ENCODE results near the gene PSMC1.
A peak's percentile ranks its signal among the peaks of the same experiment; 100 is the strongest.
"Not testable (repeated sequence)": the region's sequence is repeated elsewhere in the genome, so short reads cannot be mapped to it uniquely, and the experiment has no call there.

PSMC1 gene

DNA sequence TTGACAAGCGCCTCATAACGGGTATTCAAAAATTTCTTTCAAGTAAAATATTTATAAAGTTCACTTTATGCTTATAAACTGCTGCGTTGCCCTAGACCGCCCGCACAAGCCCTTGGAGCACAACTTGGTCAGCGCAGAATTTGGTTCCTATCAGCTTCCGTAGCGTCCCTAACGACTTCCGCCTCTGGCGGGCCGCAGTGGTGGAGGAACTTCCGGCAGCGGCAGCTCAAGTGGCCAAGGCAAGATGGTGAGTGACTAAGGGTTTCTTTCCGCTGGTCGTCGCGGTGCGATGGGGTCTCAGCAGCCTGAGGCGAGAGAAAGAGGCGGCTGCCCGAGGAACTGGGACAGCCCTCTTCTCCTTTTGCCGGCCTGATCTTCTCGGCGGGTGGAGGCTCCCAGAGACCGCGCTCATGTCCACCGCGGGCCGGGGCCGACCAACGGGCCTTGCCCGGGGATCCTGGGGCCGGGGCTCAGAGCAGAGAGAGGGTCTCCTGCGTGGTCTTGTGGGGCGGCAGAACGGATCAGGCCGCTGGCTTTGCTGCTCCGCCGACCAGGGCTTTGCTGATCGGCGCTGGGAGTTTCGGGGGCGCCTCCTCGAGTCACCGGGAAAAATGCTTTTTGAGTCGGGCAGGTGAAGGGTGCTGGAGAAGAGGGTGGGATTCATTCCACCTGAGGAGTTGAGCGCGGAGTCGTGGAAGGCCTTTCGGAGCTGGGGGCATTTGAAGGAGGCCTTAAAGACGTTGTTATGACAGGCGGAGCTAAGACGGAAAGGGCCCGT lies at the start of gene PSMC1:
Gene PSMC1, plus strand, starts transcription at position 200 of the 778 bp plus-strand sequence. Its CDS starts 45 bp downstream, at position 245.
- DNase-seq: peak; percentile 74

DNA sequence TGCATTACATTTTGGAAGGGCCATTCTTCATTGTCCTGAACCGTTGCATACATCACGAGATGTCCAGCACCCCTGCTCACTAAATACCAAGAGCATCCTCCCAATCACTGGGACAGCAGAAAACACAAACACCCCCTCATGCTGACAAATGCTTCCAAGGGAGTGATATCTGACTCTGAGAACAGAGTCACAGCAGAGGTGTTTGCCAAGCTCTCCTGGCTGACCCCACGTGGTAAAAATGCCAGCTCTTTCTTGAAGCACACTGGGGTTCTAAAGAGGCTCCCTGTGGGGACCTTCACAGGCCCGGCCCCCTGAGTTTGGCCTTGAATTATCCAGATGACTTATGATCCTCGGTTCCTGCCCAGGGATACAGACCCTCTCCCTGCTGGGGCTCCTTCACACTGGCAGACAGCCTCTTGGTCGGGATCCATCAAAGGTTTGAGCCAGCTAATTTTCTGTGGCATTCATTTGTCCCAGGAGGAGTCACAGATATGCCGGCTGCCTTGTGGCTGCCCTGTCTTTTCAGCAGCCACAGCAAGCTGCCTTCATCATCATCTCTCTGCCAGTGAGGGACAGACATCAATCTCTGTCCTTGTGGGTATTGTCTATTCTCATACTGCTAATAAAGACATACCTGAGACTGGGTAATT lies 43.1 kb upstream of the PSMC1 start:
- no peak for DNase-seq

DNA sequence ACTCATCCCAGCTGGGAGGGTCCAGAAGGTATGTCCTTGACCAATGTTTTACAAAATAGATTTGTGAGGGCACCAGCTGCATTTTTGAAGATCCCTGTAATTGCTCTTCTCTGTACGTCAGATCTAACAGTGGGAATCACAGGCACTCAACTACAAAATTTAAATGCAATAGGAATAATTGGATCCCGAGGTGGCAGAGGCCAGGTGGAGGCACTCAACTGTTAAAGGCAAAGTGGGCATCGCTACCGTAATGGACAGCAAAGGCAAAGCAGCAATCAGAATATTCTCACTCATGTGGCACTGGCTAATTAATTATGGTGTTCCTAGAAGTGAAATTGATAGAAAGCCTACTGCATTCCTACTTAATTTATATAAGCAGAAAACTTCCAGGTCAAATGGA lies 27.9 kb upstream of the PSMC1 start:
- DNase-seq: no peak

DNA sequence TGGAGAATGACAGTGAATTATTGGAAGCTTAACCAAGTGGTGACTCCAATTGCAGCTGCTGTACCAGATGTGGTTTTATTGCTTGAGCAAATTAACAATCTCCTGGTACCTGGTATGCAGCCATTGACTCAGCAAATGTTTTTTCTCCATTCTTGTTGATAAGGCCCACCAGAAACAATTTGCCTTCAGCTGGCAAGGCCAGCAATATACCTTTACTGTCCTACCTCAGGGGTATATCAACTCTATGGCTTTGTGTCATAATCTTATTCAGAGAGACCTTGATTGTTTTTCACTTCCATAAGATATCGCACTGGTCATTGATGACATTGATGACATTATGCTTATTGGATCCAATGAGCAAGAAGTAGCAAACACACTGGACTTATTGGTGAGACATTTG lies 26.4 kb upstream of the PSMC1 start:
- not testable (repeated sequence) for DNase-seq

DNA sequence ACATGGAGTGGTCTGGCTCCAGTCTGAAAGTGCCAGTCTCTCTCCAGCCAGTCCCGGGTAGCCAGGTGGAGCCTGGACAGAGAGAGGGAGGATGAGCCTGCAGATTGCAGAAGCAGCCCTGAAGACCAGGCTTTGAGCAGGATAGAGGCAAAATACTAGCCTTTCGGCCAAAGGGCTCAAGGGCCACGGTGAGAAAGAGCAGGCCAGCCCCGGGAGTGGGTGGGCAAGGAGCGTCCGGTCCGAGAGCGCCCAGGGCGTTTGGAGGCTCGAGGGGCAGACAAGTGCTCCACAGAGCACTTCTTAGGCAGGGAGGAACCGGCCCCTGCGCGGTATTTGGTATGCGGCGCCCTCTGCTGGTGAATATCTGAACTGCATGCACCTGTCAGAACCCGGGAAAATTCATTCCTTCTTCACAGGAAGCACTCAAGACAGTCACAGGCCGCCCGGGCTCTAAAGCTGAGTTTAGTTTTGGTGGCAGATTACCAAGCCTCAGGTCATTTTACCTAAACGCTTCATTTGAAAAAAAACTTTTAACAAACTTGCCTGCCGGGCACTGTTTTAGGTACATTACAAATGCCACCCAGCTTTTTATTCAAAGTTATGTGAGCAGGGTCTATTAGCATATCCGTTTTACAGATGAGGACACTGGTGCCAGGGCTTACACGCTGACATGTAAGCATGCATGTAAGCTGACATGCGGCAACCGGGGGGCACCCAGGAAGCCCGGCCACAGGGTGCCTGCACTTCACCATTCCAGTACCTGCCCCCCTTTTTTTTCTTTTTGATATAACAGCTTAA lies 21.0 kb upstream of the PSMC1 start:
- peak; percentile 46 for DNase-seq

DNA sequence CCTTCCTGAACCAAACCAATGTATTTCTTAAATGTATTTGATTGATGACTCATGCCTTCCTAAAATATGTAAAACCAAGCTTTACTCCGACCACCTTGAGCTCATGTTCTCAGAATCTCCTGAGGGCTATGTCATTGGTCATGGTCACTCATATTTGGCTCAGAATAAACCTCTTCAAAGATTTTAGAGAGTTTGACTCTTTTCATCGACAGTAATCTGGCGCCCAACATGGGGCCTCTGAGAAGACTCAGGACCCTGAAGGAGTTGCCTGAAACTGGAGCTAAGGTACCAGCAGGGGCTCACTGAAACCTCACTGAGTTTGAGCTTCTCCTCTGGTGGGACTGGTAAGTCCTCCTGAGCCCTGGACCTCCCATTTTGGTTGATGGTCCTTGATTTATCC lies 17.2 kb upstream of the PSMC1 start:
- no peak for DNase-seq

DNA sequence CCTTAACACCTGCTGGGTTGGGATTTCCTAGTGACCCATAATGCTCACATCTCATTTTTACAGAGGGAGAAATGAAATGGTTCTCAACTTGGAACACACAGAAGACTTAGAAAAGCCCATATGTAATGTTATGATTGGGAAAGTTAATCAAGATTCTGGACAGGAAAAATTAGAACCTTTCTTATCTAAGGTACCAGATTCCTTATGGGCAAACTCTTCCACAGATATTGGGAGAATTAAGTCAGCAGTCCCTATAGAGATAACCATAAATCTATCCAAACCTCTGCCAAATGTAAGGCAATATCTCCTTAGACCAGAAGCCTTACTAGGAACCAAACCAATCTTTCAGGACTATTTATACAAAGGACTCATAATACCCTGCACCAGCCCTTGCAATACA lies 13.9 kb upstream of the PSMC1 start:
- DNase-seq: no peak

DNA sequence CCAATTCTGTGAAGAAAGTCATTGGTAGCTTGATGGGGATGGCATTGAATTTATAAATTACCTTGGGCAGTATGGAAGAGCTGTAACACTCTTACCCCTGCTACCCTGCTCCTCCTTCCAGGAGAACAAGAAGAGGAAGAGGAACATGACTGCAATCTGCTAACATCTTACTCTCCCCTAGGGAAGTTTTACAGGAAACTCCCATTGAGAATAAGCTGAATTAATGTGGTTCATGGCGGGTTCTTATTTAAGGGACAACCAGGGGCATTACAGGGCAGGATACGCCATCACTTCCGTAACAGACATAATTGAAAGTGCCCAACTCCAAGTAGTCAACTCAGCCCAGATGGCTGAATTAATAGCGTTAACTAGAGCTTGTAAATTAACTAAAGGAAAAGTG lies 9.4 kb upstream of the PSMC1 start:
- DNase-seq: no peak

DNA sequence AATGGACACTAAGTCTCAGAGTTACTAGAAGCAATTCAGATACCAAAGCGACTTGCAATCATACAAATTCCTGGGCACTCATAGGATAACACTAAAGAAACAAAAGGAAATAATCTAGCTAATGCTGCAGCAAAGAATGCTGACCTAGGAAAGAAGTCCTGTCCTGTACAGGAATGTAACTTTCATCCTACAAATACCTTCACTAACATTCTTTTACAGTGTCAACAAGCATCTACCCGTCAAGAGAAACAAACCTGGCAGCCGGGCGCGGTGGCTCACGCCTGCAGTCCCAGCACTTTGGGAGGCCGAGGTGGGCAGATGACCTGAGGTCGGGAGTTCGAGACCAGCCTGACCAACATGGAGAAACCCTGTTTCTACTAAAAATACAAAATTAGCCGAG lies 8.9 kb upstream of the PSMC1 start:
- DNase-seq: not testable (repeated sequence)

DNA sequence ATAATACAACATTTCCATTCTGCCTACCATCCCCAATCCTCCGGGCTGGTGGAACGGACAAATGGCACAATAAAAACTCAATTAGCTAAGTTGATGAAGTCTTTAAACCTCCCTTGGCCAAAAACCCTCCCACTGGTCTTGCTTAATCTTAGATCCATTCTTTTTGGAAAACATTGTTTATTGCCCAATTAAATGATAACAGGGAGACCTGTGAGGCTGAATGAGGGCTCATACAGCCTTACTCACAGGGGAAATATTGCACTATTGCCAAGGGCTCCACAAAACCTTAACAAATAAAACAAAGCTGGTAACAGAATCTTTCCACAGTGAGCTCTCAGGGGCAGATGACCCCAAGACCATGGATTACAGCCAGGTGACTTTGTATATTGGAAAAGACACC lies 7.8 kb upstream of the PSMC1 start:
- no peak for DNase-seq

DNA sequence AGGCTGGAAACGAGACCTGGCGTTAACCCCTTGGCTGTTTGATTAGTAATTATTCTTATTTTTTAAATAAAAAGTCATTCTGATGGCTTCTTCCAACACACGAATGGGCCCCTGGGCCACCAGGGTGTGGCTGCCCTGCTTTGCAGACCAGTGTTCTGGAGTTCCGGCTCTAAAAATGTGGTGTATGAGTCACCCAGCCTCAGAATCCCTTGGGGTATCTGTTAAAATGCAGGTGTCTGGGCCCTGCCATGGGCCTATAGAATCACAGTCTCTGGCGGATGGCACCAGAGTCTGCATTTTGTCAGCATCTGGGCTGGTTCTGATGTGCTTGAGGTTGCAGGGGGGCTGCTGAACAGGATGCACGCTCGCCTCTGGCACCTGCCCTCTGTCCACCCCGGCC lies 2.5 kb upstream of the PSMC1 start:
- DNase-seq: no peak

DNA sequence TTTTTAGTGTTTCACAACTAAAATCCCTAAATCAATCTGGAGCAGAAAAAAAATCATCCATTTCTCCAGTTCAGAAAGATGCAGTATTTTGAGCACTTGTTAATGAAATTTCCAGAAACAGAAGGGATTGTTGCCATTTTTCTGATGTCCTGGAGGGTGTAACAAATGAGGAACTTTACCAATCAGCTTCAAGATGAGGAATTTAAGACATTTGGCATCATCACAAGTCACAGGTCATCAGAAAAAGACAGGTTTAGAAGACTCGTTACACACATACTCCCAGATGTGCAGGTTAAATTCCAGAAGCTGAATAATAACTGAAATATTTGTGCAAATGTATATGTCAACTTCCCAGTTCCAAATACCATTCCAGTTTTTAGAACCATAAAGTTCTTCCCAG lies 482 bp upstream of the PSMC1 start:
- no peak for DNase-seq

DNA sequence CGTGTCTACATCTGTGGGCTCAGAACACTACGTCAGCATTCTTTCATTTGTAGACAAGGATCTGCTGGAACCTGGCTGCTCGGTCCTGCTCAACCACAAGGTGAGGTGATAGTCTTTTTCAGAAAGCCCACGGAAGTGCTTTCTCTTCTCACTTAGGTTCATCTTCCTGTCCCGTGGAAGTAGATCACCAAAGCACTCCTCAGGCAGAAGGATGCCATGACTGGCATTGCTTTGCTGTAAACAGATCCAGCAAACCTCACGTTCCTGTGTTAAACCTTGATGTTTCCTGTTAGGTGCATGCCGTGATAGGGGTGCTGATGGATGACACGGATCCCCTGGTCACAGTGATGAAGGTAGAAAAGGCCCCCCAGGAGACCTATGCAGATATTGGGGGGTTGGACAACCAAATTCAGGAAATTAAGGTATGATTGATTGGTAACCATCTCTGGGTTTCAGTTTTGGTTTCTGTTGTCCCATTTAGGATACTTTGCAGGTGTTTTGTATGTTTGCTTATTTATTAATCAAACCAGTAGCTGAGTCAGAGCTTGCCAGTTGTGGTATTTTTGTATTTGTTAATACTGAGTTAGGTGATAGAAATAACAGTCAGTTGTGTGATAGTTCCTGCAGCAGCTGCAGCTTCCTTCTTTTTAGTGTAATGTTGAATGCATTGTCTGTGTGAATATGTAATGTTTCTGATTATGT lies 7.5 kb downstream of the PSMC1 start:
- no peak for DNase-seq

DNA sequence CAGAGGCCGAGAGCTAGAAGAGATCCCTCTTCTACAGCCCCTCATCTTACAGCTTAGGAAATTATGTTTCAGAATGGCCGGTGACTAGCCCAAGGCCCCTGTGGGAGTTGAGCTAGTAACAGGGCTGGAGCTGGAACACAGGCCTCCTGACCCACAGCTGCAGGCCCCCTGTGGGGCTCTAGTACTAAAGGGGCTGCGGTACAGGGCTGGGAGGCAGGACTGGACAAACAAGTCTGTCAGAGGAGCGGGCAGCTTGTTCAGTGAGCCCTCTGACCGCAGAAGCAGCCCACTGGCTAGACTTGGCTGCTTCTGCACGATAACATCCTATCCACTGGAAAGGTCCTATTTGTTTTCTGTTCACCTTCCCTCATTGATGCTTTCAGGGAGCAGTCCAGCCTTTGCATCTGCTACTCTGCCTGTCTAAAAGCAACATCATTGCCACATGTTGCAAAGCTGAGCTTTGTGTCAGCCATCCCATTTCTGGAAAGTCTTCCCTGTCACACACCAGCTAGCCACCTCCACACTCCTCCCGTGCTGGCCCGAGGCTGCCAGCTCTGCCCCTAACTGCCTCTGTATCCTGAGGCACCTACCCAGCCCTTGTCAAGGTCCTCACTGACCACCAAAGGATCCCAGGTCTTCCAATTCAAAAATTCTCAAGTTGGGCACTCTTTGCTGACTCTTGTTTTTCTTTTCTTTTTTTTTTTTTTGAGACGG lies 10.2 kb downstream of the PSMC1 start:
- DNase-seq: no peak

DNA sequence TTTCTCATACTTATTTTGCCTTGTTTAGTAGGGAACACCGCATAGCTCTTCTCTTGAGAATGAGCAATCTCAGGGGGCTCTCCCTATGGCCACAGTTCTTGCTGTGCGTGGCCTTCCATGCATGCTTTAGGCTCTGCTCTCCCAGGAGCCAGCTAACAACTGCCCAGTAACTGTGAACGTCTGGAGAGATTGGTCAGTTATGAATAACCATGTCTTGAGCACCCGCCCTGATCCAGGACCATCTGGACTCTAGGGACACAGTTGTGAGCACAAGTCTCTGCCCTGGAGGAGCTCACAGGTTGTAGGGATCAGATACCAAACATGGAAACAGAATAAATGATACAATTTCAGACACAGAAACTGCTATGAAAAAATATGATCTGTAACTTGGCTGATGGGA lies 12.1 kb downstream of the PSMC1 start:
- no peak for DNase-seq

DNA sequence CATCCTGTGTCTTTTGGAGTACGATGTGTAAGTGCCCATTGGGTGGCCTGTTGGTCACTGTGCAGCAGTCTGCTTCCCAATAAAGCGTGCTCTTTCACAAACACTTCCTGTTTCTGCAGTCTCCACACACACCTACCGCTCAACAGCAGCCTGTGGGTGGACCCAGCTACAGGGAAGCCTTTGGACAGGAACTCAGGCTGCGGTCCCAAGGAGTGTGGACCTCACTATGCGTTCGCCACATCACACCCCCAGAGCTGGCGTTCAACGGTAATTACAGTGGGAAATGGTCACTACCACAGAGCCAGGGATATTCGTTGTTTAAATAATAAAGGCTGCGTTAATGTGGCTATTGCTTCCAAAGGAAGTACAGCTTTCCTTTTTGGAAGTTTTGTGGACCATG lies 16.2 kb downstream of the PSMC1 start:
- no peak for DNase-seq

DNA sequence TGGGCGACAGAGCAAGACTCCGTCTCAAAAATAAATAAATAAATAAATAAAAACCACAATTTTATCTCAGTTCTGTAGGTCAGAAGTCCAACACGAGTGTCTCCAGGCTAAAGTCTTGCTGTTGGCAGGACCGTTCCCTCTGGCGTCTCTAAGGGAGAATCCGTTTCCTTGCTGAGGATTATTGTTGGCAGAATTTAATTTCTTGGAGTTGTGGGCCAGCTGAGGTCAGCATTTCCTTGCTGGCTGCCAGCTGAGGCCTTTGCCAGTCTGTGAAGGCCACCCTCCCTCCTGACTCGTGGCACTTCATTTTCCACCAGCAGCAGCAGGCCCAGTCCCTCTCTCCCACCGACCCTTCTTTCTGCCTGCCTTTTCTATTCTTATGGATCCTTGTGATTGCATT lies 17.2 kb downstream of the PSMC1 start:
- DNase-seq: no peak

DNA sequence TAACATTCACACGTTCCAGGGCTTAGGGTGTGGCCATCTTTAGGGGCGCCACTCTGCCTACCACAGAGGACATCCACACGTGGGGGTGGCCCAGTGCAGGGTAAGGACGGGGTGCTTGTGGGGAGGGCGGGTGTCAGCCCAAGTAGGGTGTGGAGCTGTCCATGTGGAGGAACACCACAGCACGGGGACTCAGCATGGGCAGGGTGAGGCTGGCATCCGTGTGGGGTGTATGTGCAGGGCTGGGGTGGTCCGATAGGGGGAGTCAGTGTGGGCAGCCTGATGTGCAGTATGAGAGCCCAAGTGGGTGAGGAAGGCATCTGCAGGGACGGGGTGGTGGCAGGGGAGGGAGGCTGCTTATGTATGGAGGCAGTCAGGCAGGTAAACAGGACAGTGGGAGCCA lies 17.7 kb downstream of the PSMC1 start:
- no peak for DNase-seq

DNA sequence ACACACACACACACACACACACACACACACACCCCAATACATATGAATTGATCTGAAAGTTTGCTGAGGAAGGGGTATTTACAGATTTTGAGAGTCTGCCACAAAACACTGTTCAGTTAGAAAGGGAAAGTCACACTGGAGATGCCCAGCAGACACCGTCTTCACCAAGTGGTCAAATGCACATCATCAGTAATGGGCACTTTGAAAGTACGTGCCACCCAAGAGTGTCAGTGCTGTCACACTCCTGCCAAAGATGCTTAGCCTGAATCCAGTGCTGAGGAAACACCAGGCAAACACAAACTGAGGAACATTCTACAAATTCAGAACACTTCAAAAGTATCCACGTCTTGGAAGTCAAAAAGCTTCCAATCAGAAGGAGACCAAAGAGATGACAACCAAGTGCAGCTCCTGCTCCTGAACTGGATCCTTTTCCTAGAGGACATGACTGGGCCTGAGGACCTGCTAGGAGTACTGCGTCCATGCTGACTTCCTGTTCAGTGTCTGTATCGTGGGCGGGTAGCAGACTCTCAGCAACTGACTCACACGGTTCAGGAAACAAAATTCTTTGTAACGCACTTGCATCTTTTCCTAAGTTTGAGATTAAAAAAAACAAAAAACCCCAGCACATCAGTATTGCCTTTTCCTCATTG lies 18.6 kb downstream of the PSMC1 start:
- no peak for DNase-seq

DNA sequence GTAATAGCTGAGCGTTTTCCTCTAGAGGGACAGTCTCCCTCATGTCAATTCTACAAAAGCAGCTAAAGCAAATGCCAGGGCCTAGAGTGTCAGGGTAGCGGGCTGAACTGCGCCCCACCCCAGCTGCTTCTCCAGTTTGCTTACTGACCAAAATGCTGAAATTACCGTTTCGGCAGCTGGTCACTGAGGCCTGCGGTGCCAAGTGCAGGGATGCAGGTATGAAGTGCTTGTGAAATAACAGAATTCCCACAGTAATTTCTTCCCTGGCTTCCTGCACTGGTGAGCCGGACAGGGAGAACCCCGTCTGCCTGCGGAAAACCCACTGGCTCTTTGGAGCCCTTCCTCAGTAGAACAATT lies 19.1 kb downstream of the PSMC1 start:
- DNase-seq: no peak

DNA sequence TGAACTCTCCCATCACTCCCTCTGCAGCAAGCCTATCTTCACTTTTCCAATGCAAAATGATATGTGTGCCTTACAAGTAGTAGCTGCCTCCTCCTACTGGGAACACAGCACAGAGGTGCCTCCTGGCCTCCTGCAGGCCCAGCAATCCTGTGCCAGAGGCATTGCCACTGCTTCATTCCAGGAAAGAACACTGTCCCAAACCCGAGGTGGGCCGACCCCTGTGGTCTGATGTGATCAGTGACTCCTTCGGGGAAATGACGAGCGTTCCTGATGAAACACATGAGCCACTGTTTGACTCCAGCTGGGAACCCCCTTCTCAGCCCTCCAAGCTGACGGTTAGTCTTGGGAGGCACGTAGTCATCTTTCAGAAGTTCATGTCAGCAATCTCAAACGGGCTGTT lies 19.5 kb downstream of the PSMC1 start:
- peak; percentile 61 for DNase-seq
